Measurements from ENCODE around the gene MLEC. TPM values are rescaled to one million over a fixed set of nuclear protein-coding genes. Genes with fewer than 3 reads are reported as not detected.

The MLEC gene
- total RNA-seq, 1 donor from 2014 or later, result 33.1 TPM

- no peaks in the 10 kb centered on the region for H3K9me3 ChIP-seq
- no peaks in the 10 kb centered on the region for H3K36me3 ChIP-seq
- H3K27ac ChIP-seq, result no peak overlapping the region
- intact Hi-C loops (cut with DNase I), result loop anchor here (5.0 kb wide), 1 partner anchor 324 kb away; no protein-coding TSS in a partner anchor
- no peak for DNase-seq (ENCODE audit: extremely low spot score in 2 of 2)
- H3K4me3 ChIP-seq, result no peak overlapping the region
- TF ChIP-seq POLR2A (IDR thresholded peaks at IDR 0.05), result no peak
- TF ChIP-seq POLR2AphosphoS5 (IDR thresholded peaks at IDR 0.05; ENCODE audit: insufficient read depth in 1 of 2, low read depth in 1 of 2), result no peak
- no peak for TF ChIP-seq CTCF (IDR thresholded peaks at IDR 0.05)
- H3K4me1 ChIP-seq, result peaks cover 13% of the 10 kb centered on the region
- H3K27me3 ChIP-seq, result no peaks in the 10 kb centered on the region
Measured at GRCh38 chr12:120642826-120643225, 44.1 kb upstream of the MLEC start.

- no peaks in the 10 kb centered on the region for H3K27me3 ChIP-seq
- intact Hi-C loops (cut with DNase I), result loop anchor here (5.0 kb wide), 1 partner anchor 324 kb away; no protein-coding TSS in a partner anchor
- no peak for DNase-seq (ENCODE audit: extremely low spot score in 2 of 2)
- H3K9me3 ChIP-seq, result no peaks in the 10 kb centered on the region
- no peak for TF ChIP-seq POLR2AphosphoS5 (IDR thresholded peaks at IDR 0.05; ENCODE audit: insufficient read depth in 1 of 2, low read depth in 1 of 2)
- no peak for TF ChIP-seq CTCF (IDR thresholded peaks at IDR 0.05)
- TF ChIP-seq POLR2A (IDR thresholded peaks at IDR 0.05), result no peak
- H3K27ac ChIP-seq, result no peak overlapping the region
- peaks cover 13% of the 10 kb centered on the region for H3K4me1 ChIP-seq
- no peaks in the 10 kb centered on the region for H3K36me3 ChIP-seq
- no peak overlapping the region for H3K4me3 ChIP-seq
Measured at GRCh38 chr12:120643574-120643973, 43.4 kb upstream of the MLEC start.

GRCh38 chr12:120646044-120646443 is 40.9 kb upstream of the MLEC start:
- TF ChIP-seq POLR2A (IDR thresholded peaks at IDR 0.05) (no peak), POLR2AphosphoS5 (IDR thresholded peaks at IDR 0.05; ENCODE audit: insufficient read depth in 1 of 2, low read depth in 1 of 2) (no peak), CTCF (IDR thresholded peaks at IDR 0.05) (no peak)
- no peaks in the 10 kb centered on the region for H3K9me3 ChIP-seq
- H3K4me1 ChIP-seq, result peaks cover 19% of the 10 kb centered on the region
- no peaks in the 10 kb centered on the region for H3K36me3 ChIP-seq
- no peak overlapping the region for H3K4me3 ChIP-seq
- H3K27me3 ChIP-seq, result no peaks in the 10 kb centered on the region
- DNase-seq (ENCODE audit: extremely low spot score in 2 of 2), result no peak
- intact Hi-C loops (cut with DNase I), result loop anchor here (2.0 to 5.0 kb wide), 3 partner anchors 41 to 65 kb away; partner anchors contain the start of genes MLEC, POP5 and UNC119B
- H3K27ac ChIP-seq, result no peak overlapping the region

- peaks cover 12% of the 10 kb centered on the region for H3K4me1 ChIP-seq
- DNase-seq (ENCODE audit: extremely low spot score in 2 of 2), result no peak
- no peak overlapping the region for H3K4me3 ChIP-seq
- no peaks in the 10 kb centered on the region for H3K27me3 ChIP-seq
- TF ChIP-seq POLR2A (IDR thresholded peaks at IDR 0.05) (no peak), CTCF (IDR thresholded peaks at IDR 0.05) (no peak), POLR2AphosphoS5 (IDR thresholded peaks at IDR 0.05; ENCODE audit: insufficient read depth in 1 of 2, low read depth in 1 of 2) (no peak)
- H3K9me3 ChIP-seq, result no peaks in the 10 kb centered on the region
- intact Hi-C loops (cut with DNase I), result loop anchor here (2.0 to 5.0 kb wide), 3 partner anchors 39 to 65 kb away; partner anchors contain the start of genes MLEC, POP5 and UNC119B
- H3K36me3 ChIP-seq, result no peaks in the 10 kb centered on the region
- H3K27ac ChIP-seq, result no peak overlapping the region
Measured at GRCh38 chr12:120647375-120647755, 39.6 kb upstream of the MLEC start.

- Histone ChIP-seq H3K27me3 (no peaks in the 10 kb centered on the region), H3K9me3 (no peaks in the 10 kb centered on the region), H3K27ac (peak overlapping the region; percentile 75), H3K4me3 (peak overlapping the region; percentile 30 to 39), H3K36me3 (no peaks in the 10 kb centered on the region), H3K4me1 (peaks cover 18% of the 10 kb centered on the region)
- TF ChIP-seq CTCF (IDR thresholded peaks at IDR 0.05), result peak in 1 of 3 experiments; percentile 0
- TF ChIP-seq POLR2A (IDR thresholded peaks at IDR 0.05), result no peak
- intact Hi-C loops (cut with DNase I), result loop anchor here (5.0 kb wide), 1 partner anchor 67 kb away; the partner anchor contains the start of gene POP5
- DNase-seq (ENCODE audit: extremely low spot score in 2 of 2), result no peak
Measured at GRCh38 chr12:120649442-120650232, 37.3 kb upstream of the MLEC start.
